ENCODE results near the gene TP53TG5.

The TP53TG5 gene

DNA sequence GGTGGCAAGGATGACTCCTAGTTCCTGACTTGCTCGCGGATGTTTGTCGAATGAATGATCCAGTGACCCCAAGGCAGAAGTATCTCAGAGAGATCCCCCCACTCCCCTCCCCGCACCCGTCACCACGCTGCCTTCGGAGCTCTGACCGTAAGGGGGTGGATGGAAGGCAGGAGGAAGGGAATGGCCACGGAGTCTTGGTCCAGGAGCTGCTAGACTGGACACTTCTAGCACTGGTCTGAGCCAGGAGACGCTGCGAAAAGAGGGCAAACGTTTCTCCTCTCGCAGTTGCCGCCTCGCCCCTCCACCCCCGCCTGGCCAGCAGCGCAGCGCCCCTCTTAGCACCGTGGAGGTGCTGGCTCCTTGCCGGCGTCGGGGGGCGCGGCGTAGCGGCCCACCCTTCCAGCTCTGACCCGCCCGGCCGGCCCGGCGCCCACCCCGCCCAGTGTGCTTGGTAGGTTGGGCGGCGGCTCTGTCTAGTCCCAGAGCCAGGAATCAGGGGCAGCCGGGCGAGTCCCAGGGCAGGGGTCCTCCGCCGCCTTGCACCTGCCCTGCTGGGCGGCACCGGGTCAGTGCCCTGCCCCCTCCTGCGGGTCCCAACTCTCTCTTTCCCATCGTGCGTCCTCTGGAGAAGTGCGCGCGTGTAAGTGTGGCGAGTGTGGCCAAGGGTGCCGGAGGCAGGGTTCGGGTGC lies 27.6 kb upstream of the TP53TG5 start:
- no peak for DNase-seq (ENCODE audit: low spot score)

GRCh38 chr20:45404438-45404837 lies 26.3 kb upstream of the TP53TG5 start:
- no peak for DNase-seq (ENCODE audit: low spot score)

DNA sequence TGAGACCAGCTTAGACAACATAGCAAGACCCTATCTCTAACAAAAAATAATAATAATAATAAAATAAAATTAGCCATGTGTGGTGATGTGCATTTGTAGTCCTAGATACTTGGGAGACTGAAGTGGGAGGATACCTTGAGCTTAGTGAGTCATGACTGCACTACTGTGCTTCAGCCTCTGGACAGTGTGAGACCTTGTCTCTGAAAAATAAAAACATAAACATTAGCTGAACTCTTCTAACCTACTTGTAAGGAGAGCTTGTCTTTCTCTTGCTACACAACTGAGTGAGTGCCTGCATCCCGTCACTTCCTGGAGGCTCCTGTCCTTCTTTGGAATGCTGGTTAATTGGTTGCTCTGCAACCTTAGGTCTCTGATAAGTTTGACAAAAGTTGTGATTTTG lies 24.8 kb upstream of the TP53TG5 start:
- no peak for DNase-seq (ENCODE audit: low spot score)

DNA sequence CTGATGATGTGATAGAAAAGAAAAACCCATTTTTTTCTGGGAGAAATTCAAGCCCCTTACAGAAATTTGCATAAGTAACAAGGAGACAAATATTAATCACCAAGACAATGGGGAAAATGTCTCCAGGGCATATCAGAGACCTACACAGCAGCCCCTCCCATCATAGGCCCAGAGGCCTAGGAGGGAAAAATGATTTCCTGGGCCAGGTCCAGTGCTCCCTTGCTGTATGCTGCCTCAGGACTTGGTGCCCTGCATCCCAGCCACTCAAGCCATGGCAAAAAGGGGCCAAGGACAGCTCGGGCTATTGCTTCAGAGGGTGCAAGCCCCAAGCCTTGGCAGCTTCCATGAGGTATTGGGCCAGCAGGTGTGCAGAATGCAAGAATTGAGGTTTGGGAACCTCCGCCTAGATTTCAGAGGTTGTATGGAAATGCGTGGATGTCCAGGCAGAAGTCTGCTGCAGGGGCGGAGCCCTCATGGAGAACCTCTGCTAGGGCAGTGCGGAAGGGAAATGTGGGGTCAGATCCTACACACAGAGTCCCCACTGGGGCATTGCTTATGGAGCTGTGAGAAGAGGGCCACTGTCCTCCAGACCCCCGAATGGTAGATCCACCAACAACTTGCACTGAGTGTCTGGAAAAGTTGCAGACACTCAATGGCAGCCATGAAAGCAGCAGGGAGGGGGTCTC lies 22.4 kb upstream of the TP53TG5 start:
- no peak for DNase-seq (ENCODE audit: low spot score)

DNA sequence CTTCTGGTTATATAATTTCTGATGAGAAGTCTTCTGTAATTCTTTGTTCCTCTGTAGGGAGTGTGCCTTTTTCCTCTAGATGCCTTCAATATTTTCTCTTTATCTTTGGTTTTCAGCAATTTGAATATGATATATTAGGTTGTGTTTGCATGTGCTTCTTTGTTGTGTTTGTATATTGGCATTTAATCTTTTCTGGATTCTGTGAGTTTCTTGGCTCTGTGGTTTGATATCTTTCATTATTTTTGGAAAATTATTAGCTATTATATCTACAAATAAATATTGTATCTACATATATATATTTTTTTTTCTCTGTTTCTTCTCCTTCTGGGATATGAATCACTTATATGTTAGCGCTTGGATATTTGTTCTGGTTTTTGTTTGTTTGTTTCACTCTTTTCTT lies 20.9 kb upstream of the TP53TG5 start:
- no peak for DNase-seq (ENCODE audit: low spot score)

DNA sequence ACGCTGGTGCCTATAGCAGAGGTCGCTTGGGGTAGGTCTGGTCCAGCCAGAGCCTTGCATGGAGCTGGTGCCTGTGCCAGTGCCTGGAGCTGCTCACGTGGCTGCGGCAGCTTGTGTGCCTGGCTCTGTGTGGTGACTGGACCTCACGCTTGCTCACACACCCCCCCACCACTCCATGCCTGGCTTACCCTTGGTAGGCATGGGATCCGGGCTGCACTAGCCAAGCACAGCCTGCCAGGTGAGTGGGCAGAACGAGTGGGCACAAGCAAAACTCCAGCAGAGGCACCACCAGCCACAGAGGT lies 16.9 kb upstream of the TP53TG5 start:
- DNase-seq (ENCODE audit: low spot score): no peak

DNA sequence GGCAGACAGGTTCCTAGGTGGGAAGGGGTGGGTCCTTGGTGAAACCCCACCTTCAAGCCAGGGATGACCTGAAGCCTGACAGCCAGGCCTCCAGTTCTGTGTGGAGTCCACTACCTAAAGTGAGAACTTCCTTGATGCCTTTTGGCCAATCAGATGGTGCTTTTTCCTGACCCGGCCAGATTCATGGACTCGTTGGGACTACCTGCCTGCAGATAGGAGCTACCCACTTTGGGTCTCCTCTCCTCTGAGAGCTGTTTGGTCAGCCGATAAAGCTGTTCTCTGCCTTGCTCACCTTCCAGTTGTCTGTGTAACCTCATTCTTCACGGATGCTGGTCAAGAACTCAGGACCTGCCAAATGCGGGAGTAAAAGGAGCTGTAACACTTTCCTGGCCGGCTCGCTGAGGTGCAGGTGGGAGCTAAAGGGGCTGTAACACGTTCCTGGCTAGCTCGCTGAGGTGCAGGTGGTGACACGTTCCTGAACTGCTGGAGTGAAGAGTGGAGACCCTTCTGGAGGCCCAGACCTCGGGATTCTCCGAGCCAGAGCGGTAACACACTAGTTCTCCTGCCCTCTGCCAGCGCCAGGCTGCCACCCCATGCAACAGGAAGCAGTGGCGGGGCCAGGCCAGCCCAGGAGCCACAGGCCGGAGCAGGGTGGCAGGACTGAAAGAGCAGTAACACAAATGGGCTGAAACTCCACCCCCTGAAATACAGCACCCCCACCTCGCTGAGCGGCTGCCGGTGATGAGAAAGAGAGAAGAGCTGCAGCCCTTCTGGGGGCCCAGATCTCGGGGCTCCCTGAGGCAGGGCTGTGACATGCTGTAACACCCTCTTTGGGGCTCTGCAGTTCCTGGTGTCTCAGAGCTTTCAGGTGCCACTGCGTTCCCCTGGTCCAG lies 16.3 kb upstream of the TP53TG5 start:
- DNase-seq (ENCODE audit: low spot score): no peak

GRCh38 chr20:45392733-45393132 lies 14.6 kb upstream of the TP53TG5 start:
- no peak for DNase-seq (ENCODE audit: low spot score)

DNA sequence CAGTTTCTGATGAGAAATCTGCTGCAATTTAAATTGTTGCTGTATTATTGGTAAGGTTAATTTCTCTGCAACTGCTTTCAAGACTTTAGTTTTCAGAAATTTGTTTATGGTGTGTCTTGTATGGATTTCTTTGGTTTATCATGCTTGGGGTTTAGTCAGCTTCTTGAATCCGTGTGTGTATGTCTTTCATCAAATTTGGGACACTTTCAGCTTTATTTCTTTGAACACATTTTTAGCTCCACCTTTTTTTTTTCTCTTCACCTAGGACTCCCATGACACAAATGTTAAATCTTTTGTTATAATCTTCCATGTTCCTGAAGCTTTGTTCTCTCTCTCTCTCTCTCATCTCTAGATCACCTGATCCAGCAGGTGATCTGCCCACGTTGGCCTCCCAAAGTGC lies 13.4 kb upstream of the TP53TG5 start:
- no peak for DNase-seq (ENCODE audit: low spot score)

GRCh38 chr20:45390931-45391330 lies 12.8 kb upstream of the TP53TG5 start:
- DNase-seq (ENCODE audit: low spot score): no peak

DNA sequence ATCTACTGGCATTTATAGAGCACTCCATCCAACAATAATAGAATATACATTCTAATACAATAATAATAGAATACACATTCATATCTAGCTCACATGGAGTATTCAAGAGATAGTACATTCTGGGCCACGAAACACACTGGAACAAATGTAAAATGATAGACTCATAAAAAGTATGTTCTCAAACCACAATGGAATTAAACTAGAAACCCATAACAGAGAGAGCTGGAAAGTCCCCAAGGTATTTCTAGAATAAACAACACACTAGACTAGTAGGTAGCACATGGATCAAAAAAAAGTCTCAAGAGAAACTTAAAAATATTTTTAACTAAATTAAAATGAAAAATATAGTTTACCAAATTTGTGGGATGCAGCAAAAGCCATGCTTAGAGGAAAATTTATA lies 9.1 kb upstream of the TP53TG5 start:
- DNase-seq (ENCODE audit: low spot score): no peak

- DNase-seq (ENCODE audit: low spot score): no peak
These were observed 856 bp downstream of the TP53TG5 start for GRCh38 chr20:45377269-45377668.

GRCh38 chr20:45374966-45375365 lies 3.2 kb downstream of the TP53TG5 start:
- DNase-seq (ENCODE audit: low spot score): no peak

DNA sequence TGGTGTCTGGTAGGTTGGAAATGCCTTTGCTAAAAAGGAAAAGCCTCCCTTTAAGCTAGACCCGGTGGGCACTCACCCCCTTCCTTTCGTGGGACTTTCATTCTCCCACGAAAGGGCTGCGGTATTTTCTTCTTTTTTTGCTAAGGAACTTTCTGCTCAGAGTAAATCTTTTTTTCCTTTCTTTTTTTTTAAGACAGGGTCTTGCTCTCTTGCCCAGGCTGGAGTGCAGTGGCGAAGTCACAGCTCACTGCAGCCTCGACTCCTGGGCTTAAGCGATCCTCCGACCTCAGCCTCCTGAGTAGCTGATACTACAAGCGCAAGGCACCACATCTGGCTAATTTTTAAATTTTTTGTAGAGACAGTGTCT lies 4.0 kb downstream of the TP53TG5 start:
- DNase-seq (ENCODE audit: low spot score): no peak

GRCh38 chr20:45373353-45374100 lies 4.6 kb downstream of the TP53TG5 start:
- peak; percentile 87 for DNase-seq (ENCODE audit: low spot score)

GRCh38 chr20:45372646-45373352 lies 5.3 kb downstream of the TP53TG5 start:
- no peak for DNase-seq (ENCODE audit: low spot score)

- DNase-seq (ENCODE audit: low spot score): no peak
These were observed 5.9 kb downstream of the TP53TG5 start for GRCh38 chr20:45372241-45372640.

DNA sequence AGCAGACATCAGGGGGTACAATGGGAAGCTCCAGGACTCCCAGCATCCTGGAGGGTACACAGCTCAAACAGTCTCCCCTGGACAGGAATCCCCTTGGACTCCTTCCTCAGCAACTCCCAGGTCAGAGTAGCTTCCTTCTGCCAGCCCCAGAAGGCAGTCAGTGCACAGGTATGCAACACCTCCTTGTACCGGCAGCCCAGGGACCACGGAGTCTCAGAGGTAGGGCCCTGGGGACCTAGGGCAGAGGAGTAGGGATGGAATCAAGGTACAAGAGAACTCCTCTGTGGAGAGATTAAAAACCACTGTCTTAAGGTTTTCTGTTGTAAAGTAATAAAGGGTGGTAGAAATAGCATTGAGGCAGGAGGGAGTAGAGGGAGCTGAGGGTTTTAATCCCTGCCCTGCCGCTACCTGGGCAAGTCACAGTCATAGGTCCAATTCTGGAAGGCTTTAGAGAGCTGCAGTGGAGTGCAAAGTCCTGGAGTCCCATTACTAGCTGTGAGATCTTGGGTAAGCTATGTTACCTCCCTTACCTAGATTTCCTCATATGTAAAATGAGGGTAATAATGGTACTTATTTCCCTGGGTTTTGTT lies 7.5 kb downstream of the TP53TG5 start:
- DNase-seq (ENCODE audit: low spot score): no peak

- no peak for DNase-seq (ENCODE audit: low spot score)
These were observed 9.7 kb downstream of the TP53TG5 start for GRCh38 chr20:45368221-45368980.

- no peak for DNase-seq (ENCODE audit: low spot score)
These were observed 11.0 kb downstream of the TP53TG5 start for GRCh38 chr20:45367126-45367525.

DNA sequence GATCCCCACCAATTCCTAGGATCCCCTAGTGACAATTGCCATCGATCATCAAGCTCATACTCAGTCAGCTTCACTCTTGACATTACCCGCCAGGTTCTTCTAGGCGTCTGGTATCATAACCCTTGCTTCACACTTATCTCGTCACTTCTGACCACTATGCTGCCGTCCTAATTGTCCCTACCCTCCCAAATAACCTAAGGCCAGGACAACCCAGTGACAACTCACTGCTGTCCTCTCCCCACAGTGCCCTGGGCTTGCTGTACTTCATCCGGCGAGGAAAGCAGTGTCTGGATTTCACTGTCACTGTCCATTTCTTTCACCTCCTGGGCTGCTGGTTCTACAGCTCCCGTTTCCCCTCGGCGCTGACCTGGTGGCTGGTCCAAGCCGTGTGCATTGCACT lies 11.5 kb downstream of the TP53TG5 start:
- no peak for DNase-seq (ENCODE audit: low spot score)
